ENCODE data around the gene PKNOX2. TPM values are rescaled to one million over a fixed set of nuclear protein-coding genes. Genes with fewer than 3 reads are reported as not detected.

Gene PKNOX2
- total RNA-seq, 4 donors from 2014 or later, result 0.40 to 5.9 (median 1.1) TPM; not detected in 1

GRCh38 chr11:125199915-125200314 lies 35.4 kb downstream of the PKNOX2 start:
- no peaks in the 10 kb centered on the region for H3K9me3 ChIP-seq
- WGBS, 2 donors, result 82 to 90% methylated on average over 1 of the region's 2 CpGs
- no peak overlapping the region for H3K27ac ChIP-seq
- H3K27me3 ChIP-seq, result no peaks in the 10 kb centered on the region
- H3K4me1 ChIP-seq, result peaks cover 0 to 10% (median 0%) of the 10 kb centered on the region in 3 donors
- intact Hi-C loops (cut with DNase I), result no loop called here
- no peak overlapping the region for H3K4me3 ChIP-seq
- DNase-seq, result no peak
- no peak for TF ChIP-seq CTCF (IDR thresholded peaks at IDR 0.05)
- no peak for TF ChIP-seq POLR2A (IDR thresholded peaks at IDR 0.05)
- no peaks in the 10 kb centered on the region for H3K36me3 ChIP-seq

GRCh38 chr11:125200441-125200840 lies 35.9 kb downstream of the PKNOX2 start:
- TF ChIP-seq CTCF (IDR thresholded peaks at IDR 0.05) (no peak), POLR2A (IDR thresholded peaks at IDR 0.05) (no peak)
- Histone ChIP-seq H3K27ac (no peak overlapping the region), H3K4me3 (no peak overlapping the region), H3K27me3 (no peaks in the 10 kb centered on the region), H3K4me1 (peaks cover 0 to 10% (median 0%) of the 10 kb centered on the region in 3 donors), H3K36me3 (no peaks in the 10 kb centered on the region), H3K9me3 (no peaks in the 10 kb centered on the region)
- WGBS, 2 donors, result 93 to 95% methylated on average over 9 to 10 of the region's 11 CpGs
- intact Hi-C loops (cut with DNase I), result no loop called here
- no peak for DNase-seq

- intact Hi-C loops (cut with DNase I), result no loop called here
- Histone ChIP-seq H3K4me3 (no peak overlapping the region), H3K27ac (no peak overlapping the region), H3K9me3 (no peaks in the 10 kb centered on the region), H3K27me3 (no peaks in the 10 kb centered on the region), H3K36me3 (no peaks in the 10 kb centered on the region), H3K4me1 (peaks cover 0 to 10% (median 0%) of the 10 kb centered on the region in 3 donors)
- 31 to 54% methylated on average over 9 to 10 of the region's 10 CpGs for WGBS, 2 donors
- TF ChIP-seq POLR2A (IDR thresholded peaks at IDR 0.05) (no peak), CTCF (IDR thresholded peaks at IDR 0.05) (no peak)
- no peak for DNase-seq
Observed at GRCh38 chr11:125201525-125202141, 37.1 kb downstream of the PKNOX2 start.

- no peaks in the 10 kb centered on the region for H3K9me3 ChIP-seq
- no peaks in the 10 kb centered on the region for H3K36me3 ChIP-seq
- H3K4me1 ChIP-seq, result peaks cover 0 to 10% (median 0%) of the 10 kb centered on the region in 3 donors
- DNase-seq, result no peak
- no peaks in the 10 kb centered on the region for H3K27me3 ChIP-seq
- WGBS, 2 donors, result 89 to 96% methylated on average over 3 to 4 of the region's 4 CpGs
- intact Hi-C loops (cut with DNase I), result no loop called here
- no peak overlapping the region for H3K27ac ChIP-seq
- no peak overlapping the region for H3K4me3 ChIP-seq
- TF ChIP-seq CTCF (IDR thresholded peaks at IDR 0.05) (no peak), POLR2A (IDR thresholded peaks at IDR 0.05) (no peak)
Observed at GRCh38 chr11:125202362-125202880, 37.9 kb downstream of the PKNOX2 start.

- intact Hi-C loops (cut with DNase I), result no loop called here
- WGBS, 2 donors, result 88 to 99% methylated on average over 4 of the region's 8 CpGs
Observed at GRCh38 chr11:125202977-125203376, 38.4 kb downstream of the PKNOX2 start.

More at GRCh38 chr11:125202977-125203376, 38.4 kb downstream of the PKNOX2 start:
- no peak for DNase-seq
- TF ChIP-seq CTCF (IDR thresholded peaks at IDR 0.05), result no peak
- TF ChIP-seq POLR2A (IDR thresholded peaks at IDR 0.05), result no peak
- H3K27me3 ChIP-seq, result no peaks in the 10 kb centered on the region
- H3K4me3 ChIP-seq, result no peak overlapping the region
- H3K27ac ChIP-seq, result no peak overlapping the region
- peaks cover 0 to 10% (median 0%) of the 10 kb centered on the region in 3 donors for H3K4me1 ChIP-seq
- no peaks in the 10 kb centered on the region for H3K36me3 ChIP-seq
- H3K9me3 ChIP-seq, result no peaks in the 10 kb centered on the region

All from esophagus squamous epithelium (tissue), 5 donors.